MM.1S (cell line): ENCODE results near the gene ZBTB1.
"Not testable (repeated sequence)": the region's sequence is repeated elsewhere in the genome, so short reads cannot be mapped to it uniquely, and the experiment has no call there.

ENCODE experiments used
- DNase-seq: peaks from one replicate; pipeline ENCODE4 v3.0.0-alpha.2; 2015
- H2AFZ ChIP-seq: fragments of 300-600 bp; sonication (generic); 2 replicates; pipeline ENCODE4 v1.6.0; 2016; ENCODE audit warnings: antibody characterized with exemption, low read length
- H3F3A ChIP-seq: fragments of 300-600 bp; sonication (generic); 2 replicates; pipeline ENCODE4 v1.6.1; 2016; ENCODE audit warnings: mild to moderate bottlenecking, antibody characterized with exemption, low read length, moderate library complexity, mixed read lengths; ENCODE audit not compliant: insufficient read depth
- H3K27ac ChIP-seq: fragments of 300-600 bp; sonication (generic); 2 replicates; pipeline ENCODE4 v1.5.1; 2016; ENCODE audit warnings: mild to moderate bottlenecking, low read length
- H3K27me3 ChIP-seq: fragments of 300-600 bp; sonication (generic); replicated peaks from 2 replicates; pipeline ENCODE4 v1.6.0; 2016; ENCODE audit warnings: low read length; ENCODE audit not compliant: insufficient read depth
- H3K36me3 ChIP-seq: fragments of 300-600 bp; sonication (generic); replicated peaks from 2 replicates; pipeline ENCODE4 v1.6.1; 2016; ENCODE audit warnings: mild to moderate bottlenecking, low read length, mixed read lengths; ENCODE audit not compliant: insufficient read depth
- H3K4me1 ChIP-seq: fragments of 300-600 bp; sonication (generic); 2 replicates; pipeline ENCODE4 v1.6.1; 2016; ENCODE audit warnings: low read length, mixed read lengths
- H3K4me2 ChIP-seq: fragments of 300-600 bp; sonication (generic); 2 replicates; pipeline ENCODE4 v1.6.0; 2016; ENCODE audit warnings: low read depth, low read length
- H3K4me3 ChIP-seq: fragments of 300-600 bp; sonication (generic); 2 replicates; pipeline ENCODE4 v1.5.1; 2016; ENCODE audit warnings: low read length, mixed read lengths
- H3K79me2 ChIP-seq: fragments of 300-600 bp; sonication (generic); 2 replicates; pipeline ENCODE4 v1.6.1; 2016; ENCODE audit warnings: mixed run types, low read length, mixed read lengths
- H3K9ac ChIP-seq: fragments of 300-600 bp; sonication (generic); 2 replicates; pipeline ENCODE4 v1.6.1; 2016; ENCODE audit warnings: low read length, mixed read lengths
- H3K9me2 ChIP-seq: fragments of 300-600 bp; sonication (generic); replicated peaks from 2 replicates; pipeline ENCODE4 v1.6.1; 2016; ENCODE audit warnings: mild to moderate bottlenecking, low read length, mixed read lengths; ENCODE audit not compliant: insufficient read depth
- H3K9me3 ChIP-seq: fragments of 300-600 bp; sonication (generic); replicated peaks from 2 replicates; pipeline ENCODE4 v1.6.1; 2016; ENCODE audit warnings: mild to moderate bottlenecking, low read length, mixed read lengths; ENCODE audit not compliant: insufficient read depth
- H4K20me1 ChIP-seq: fragments of 300-600 bp; sonication (generic); 2 replicates; pipeline ENCODE4 v1.6.1; 2016; ENCODE audit warnings: mild to moderate bottlenecking, low read length, moderate library complexity, mixed read lengths; ENCODE audit not compliant: insufficient read depth
- EZH2 ChIP-seq: fragments of 300-600 bp; sonication (generic); optimal IDR thresholded peaks from 2 replicates; pipeline ENCODE3; 2017; ENCODE audit warnings: low read depth, mild to moderate bottlenecking, antibody characterized with exemption, low read length, mixed read lengths
- EZH2phosphoT487 ChIP-seq: fragments of 300-600 bp; sonication (generic); IDR thresholded peaks from 2 replicates; pipeline ENCODE4 v1.6.1; 2018; ENCODE audit warnings: antibody characterized with exemption, low read length
- TF ChIP-seq, protein P1 (sequence below): fragments of 300-600 bp; sonication (generic); IDR thresholded peaks from 2 replicates; pipeline ENCODE4 v1.5.1; 2016; ENCODE audit warnings: antibody characterized with exemption, low read length, mixed read lengths

Gene ZBTB1

DNA sequence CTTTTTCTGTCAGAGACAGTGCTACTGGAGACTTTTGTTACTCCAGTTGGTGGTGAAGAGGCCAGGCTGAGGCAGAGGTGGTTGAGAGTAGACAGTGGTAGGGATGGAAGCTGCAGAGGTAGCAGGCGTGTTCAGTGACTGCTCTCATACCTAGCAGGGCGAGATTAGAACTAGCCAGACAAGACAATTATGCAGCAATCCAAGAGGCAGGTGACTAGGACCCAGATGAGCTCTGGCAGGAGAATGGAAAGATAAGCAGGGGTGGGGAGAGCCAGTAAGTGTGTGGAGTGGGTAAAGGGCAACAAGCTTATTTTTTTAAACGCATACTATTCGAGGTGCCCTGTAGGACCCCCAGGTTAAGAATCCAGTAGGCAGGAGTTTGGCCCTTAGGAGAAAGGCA is 50.0 kb downstream of the ZBTB1 start:
- H3K27ac ChIP-seq, result no peak overlapping the region
- H2AFZ ChIP-seq, result no peak overlapping the region
- no peaks in the 10 kb centered on the region for H3K9me2 ChIP-seq
- no peaks in the 10 kb centered on the region for H3F3A ChIP-seq
- no peak overlapping the region for H3K4me2 ChIP-seq
- no peak overlapping the region for H3K9ac ChIP-seq
- TF ChIP-seq, protein P1, sequence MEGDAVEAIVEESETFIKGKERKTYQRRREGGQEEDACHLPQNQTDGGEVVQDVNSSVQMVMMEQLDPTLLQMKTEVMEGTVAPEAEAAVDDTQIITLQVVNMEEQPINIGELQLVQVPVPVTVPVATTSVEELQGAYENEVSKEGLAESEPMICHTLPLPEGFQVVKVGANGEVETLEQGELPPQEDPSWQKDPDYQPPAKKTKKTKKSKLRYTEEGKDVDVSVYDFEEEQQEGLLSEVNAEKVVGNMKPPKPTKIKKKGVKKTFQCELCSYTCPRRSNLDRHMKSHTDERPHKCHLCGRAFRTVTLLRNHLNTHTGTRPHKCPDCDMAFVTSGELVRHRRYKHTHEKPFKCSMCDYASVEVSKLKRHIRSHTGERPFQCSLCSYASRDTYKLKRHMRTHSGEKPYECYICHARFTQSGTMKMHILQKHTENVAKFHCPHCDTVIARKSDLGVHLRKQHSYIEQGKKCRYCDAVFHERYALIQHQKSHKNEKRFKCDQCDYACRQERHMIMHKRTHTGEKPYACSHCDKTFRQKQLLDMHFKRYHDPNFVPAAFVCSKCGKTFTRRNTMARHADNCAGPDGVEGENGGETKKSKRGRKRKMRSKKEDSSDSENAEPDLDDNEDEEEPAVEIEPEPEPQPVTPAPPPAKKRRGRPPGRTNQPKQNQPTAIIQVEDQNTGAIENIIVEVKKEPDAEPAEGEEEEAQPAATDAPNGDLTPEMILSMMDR, result no peak
- no peak for TF ChIP-seq EZH2
- TF ChIP-seq EZH2phosphoT487, result no peak
- no peak overlapping the region for H3K4me3 ChIP-seq
- no peaks in the 10 kb centered on the region for H3K4me1 ChIP-seq
- H3K9me3 ChIP-seq, result no peaks in the 10 kb centered on the region
- no peaks in the 10 kb centered on the region for H4K20me1 ChIP-seq
- no peaks in the 10 kb centered on the region for H3K27me3 ChIP-seq
- no peaks in the 10 kb centered on the region for H3K36me3 ChIP-seq
- H3K79me2 ChIP-seq, result no peaks in the 10 kb centered on the region
- DNase-seq, result no peak

GRCh38 chr14:64556526-64556925 is 52.0 kb downstream of the ZBTB1 start:
- Histone ChIP-seq H3K79me2 (no peaks in the 10 kb centered on the region), H3K9me3 (no peaks in the 10 kb centered on the region), H3K4me2 (no peak overlapping the region), H3K4me3 (no peak overlapping the region), H3K27ac (no peak overlapping the region), H3K36me3 (no peaks in the 10 kb centered on the region), H4K20me1 (no peaks in the 10 kb centered on the region), H3K9ac (no peak overlapping the region), H3K27me3 (no peaks in the 10 kb centered on the region), H3K9me2 (no peaks in the 10 kb centered on the region), H3F3A (no peaks in the 10 kb centered on the region), H2AFZ (no peak overlapping the region), H3K4me1 (no peaks in the 10 kb centered on the region)
- TF ChIP-seq, protein P1, result no peak
- no peak for TF ChIP-seq EZH2
- TF ChIP-seq EZH2phosphoT487, result no peak
- DNase-seq, result no peak

- not testable (repeated sequence) for H3K4me1 ChIP-seq, H3K27me3 ChIP-seq, H3K79me2 ChIP-seq, H3K4me2 ChIP-seq, H3K9me2 ChIP-seq, H3K27ac ChIP-seq, H3K9ac ChIP-seq, DNase-seq, H3K9me3 ChIP-seq, H3K4me3 ChIP-seq, H3K36me3 ChIP-seq, H4K20me1 ChIP-seq, H3F3A ChIP-seq, H2AFZ ChIP-seq
These were observed 53.6 kb downstream of the ZBTB1 start for GRCh38 chr14:64558216-64558615.

GRCh38 chr14:64561631-64562030 is 57.1 kb downstream of the ZBTB1 start:
- no peak for DNase-seq
- Histone ChIP-seq H3K9me2 (no peaks in the 10 kb centered on the region), H3K4me1 (no peaks in the 10 kb centered on the region), H3K79me2 (no peaks in the 10 kb centered on the region), H3K27me3 (no peaks in the 10 kb centered on the region), H3K4me3 (no peak overlapping the region), H2AFZ (no peak overlapping the region), H3K9ac (no peak overlapping the region), H4K20me1 (no peaks in the 10 kb centered on the region), H3K9me3 (no peaks in the 10 kb centered on the region), H3K4me2 (no peak overlapping the region), H3F3A (no peaks in the 10 kb centered on the region), H3K36me3 (no peaks in the 10 kb centered on the region), H3K27ac (no peak overlapping the region)
- TF ChIP-seq EZH2phosphoT487 (no peak), EZH2 (no peak)
- TF ChIP-seq, protein P1, result no peak
